ENCODE results near the gene MRPL53.

MRPL53 gene

GRCh38 chr2:74513605-74514367 is 41.3 kb upstream of the MRPL53 start:
- in situ Hi-C loops (cut with HindIII; ENCODE audit: low pct_ligation_motif_present, low sequenced_read_pairs): no loop called here
- no peak overlapping the region for H3K27ac ChIP-seq
- H3K36me3 ChIP-seq (replicated peaks): no peaks in the 10 kb centered on the region
- peaks cover 61% of the 10 kb centered on the region for H3K27me3 ChIP-seq (replicated peaks)
- no peak overlapping the region for H3K4me3 ChIP-seq (ENCODE audit: low read depth, low read length)
- DNase-seq: no peak
- no peak for TF ChIP-seq CTCF (IDR thresholded peaks at IDR 0.05; ENCODE audit: low read depth, low read length, missing control alignments)

DNA sequence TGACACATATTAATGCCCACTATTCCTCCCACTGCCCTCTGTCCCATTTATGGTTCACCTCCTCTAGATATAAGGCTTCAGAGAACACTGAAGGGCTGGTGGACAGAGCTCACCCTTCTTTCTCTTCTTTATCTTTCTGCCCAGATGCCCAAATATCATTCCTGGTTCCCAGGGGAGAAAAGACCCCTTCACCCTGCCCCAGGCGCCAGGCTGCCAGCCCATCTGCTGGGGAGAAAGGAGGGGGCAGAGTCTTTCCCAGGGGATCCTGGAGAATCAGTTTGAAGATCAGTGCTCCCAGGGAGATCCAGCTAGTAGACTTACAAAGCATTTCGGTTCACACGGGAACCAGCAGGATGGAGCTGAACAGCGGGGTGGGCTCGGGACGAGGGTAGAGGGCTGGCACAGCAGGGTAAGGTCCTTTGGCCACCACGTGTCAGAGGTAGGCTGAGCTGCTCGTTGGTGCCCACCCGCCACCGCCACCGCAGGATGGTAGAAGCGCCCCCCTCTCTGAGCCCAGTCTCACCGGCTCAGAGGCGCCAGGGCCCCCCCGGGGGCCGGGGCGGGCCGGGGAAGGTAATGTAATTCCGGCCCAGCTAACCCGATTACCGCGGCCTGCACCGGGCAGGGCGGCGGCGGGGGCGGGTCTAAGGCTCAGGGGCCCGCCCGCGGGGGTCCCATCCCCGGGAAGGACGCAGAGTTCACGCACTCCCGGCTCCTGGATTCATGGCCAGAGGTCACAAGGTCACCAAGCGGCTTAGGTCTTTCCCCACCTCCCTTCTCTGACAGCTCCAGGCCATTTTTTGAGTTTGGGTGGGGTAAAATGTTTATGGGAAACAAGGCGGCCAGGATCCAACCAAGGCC is 40.5 kb upstream of the MRPL53 start:
- no peak overlapping the region for H3K27ac ChIP-seq
- no peaks in the 10 kb centered on the region for H3K36me3 ChIP-seq (replicated peaks)
- no peak overlapping the region for H3K4me3 ChIP-seq (ENCODE audit: low read depth, low read length)
- DNase-seq: no peak
- no peak for TF ChIP-seq CTCF (IDR thresholded peaks at IDR 0.05; ENCODE audit: low read depth, low read length, missing control alignments)
- in situ Hi-C loops (cut with HindIII; ENCODE audit: low pct_ligation_motif_present, low sequenced_read_pairs): no loop called here
- peaks cover 61% of the 10 kb centered on the region for H3K27me3 ChIP-seq (replicated peaks)

DNA sequence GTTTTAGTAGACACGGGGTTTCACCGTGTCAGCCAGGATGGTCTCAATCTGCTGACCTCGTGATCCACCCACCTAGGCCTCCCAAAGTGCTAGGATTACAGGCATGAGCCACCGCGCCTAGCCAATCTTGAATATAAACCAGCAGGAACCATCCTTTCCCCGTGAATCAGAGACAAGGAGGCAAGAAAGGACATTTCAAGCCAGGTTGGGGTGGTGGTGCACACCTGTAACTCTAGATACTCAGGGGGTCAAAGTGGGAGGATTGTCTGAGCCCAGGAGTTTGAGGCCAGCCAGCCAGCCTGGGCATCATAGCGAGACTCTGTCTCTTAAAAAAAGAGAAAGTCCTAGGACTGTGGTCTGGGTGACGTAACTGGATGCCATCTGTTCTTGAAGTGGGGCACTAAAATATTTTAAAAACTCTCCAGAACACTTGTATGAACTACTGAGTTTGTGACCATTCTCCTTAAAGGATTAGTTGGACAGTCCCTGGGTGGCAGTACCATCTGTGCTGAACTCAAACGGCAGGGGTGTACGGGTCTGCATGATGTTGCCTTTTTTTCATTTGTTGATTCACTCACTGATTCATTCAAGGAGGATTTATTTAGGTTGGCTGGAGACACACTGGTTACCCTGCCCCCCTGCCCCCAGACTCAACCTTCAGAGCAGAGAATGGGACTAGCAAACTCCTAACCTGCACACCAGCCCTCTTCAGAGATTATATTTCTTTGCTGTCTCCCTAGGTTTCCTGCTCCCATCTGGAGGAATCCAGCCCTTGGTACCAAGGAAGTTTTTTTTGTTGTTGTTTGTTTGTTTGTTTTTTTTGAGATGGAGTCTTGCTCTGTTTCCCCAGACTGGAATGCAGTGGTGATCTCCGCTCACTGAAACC is 38.9 kb upstream of the MRPL53 start:
- H3K27me3 ChIP-seq (replicated peaks): peaks cover 52% of the 10 kb centered on the region
- in situ Hi-C loops (cut with HindIII; ENCODE audit: low pct_ligation_motif_present, low sequenced_read_pairs): no loop called here
- no peak overlapping the region for H3K27ac ChIP-seq
- H3K36me3 ChIP-seq (replicated peaks): no peaks in the 10 kb centered on the region
- no peak for DNase-seq
- TF ChIP-seq CTCF (IDR thresholded peaks at IDR 0.05; ENCODE audit: low read depth, low read length, missing control alignments): no peak
- H3K4me3 ChIP-seq (ENCODE audit: low read depth, low read length): no peak overlapping the region

- H3K27ac ChIP-seq: no peak overlapping the region
- peaks cover 7% of the 10 kb centered on the region for H3K36me3 ChIP-seq (replicated peaks)
- no peak for DNase-seq
- TF ChIP-seq CTCF (IDR thresholded peaks at IDR 0.05; ENCODE audit: low read depth, low read length, missing control alignments): no peak
- peaks cover 42% of the 10 kb centered on the region for H3K27me3 ChIP-seq (replicated peaks)
- no peak overlapping the region for H3K4me3 ChIP-seq (ENCODE audit: low read depth, low read length)
- in situ Hi-C loops (cut with HindIII; ENCODE audit: low pct_ligation_motif_present, low sequenced_read_pairs): no loop called here
These were observed 37.8 kb upstream of the MRPL53 start for GRCh38 chr2:74510272-74510671.

DNA sequence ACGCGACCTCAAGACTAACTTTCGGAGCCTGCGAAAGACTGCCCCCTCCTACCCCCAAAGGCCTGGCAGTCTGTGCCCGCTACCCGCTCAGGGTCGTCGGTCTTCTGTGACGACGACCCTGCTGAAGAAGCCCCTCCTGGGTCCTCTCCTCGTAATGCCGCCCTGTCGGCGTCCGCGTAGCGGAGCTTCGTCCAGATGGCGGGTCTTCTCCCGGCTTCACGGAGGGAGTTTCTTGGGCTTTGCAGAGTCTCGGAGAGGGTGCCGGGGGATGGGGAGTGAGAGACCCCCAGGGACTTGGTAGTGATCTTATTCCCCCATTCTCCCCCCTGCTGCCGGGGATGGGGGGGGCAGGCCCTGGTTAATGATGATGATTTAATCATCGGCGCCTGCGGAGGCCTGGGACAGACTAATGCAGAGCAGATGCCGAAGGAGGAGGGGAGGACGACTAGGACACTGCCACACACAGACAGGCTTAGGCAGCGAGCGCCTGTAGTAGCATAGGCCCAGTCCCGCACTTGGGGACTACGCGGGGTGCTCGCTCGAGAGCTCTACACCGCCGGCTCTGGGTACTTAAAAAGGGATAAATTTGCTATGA is 35.5 kb upstream of the MRPL53 start:
- in situ Hi-C loops (cut with HindIII; ENCODE audit: low pct_ligation_motif_present, low sequenced_read_pairs): no loop called here
- H3K27me3 ChIP-seq (replicated peaks): peaks cover 19% of the 10 kb centered on the region
- H3K36me3 ChIP-seq (replicated peaks): peaks cover 8% of the 10 kb centered on the region
- H3K27ac ChIP-seq: peak overlapping the region; percentile 97
- peak overlapping the region; percentile 100 for H3K4me3 ChIP-seq (ENCODE audit: low read depth, low read length)
- TF ChIP-seq CTCF (IDR thresholded peaks at IDR 0.05; ENCODE audit: low read depth, low read length, missing control alignments): no peak
- no peak for DNase-seq
